Loucy (cell line): ENCODE results near the gene DCAKD.

Experiments used
- H2AFZ ChIP-seq: fragments of 200-600 bp; sonication (generic); 2 replicates; pipeline ENCODE4 v1.6.0; 2016; ENCODE audit warnings: antibody characterized with exemption, mild to moderate bottlenecking, low read length, moderate library complexity
- H3F3A ChIP-seq: fragments of 200-600 bp; 2 replicates; pipeline ENCODE4 v1.6.0; 2016; ENCODE audit warnings: antibody characterized with exemption, low read depth, mild to moderate bottlenecking
- H3K27me3 ChIP-seq: fragments of 200-600 bp; sonication (generic); 2 replicates; pipeline ENCODE4 v1.6.1; 2014; ENCODE audit warnings: low read length, mild to moderate bottlenecking; ENCODE audit not compliant: insufficient read depth, poor library complexity, severe bottlenecking
- H3K36me3 ChIP-seq: fragments of 200-600 bp; sonication (generic); 2 replicates; pipeline ENCODE4 v1.6.1; 2016; ENCODE audit warnings: low read length; ENCODE audit not compliant: insufficient read depth
- H3K4me1 ChIP-seq: fragments of 200-600 bp; sonication (generic); 2 replicates; pipeline ENCODE4 v1.5.1; 2014; ENCODE audit warnings: low read length, mild to moderate bottlenecking; ENCODE audit not compliant: insufficient read depth, poor library complexity, severe bottlenecking
- H3K4me2 ChIP-seq: fragments of 200-600 bp; sonication (generic); 2 replicates; pipeline ENCODE4 v1.6.0; 2014; ENCODE audit warnings: antibody characterized with exemption, low read length, low read depth, mild to moderate bottlenecking; ENCODE audit not compliant: poor library complexity, severe bottlenecking
- H3K4me3 ChIP-seq: fragments of 200-600 bp; sonication (generic); 2 replicates; pipeline ENCODE4 v1.5.1; 2014; ENCODE audit warnings: low read length, mild to moderate bottlenecking, mixed read lengths; ENCODE audit not compliant: poor library complexity, severe bottlenecking
- H3K79me2 ChIP-seq: fragments of 200-600 bp; sonication (generic); 2 replicates; pipeline ENCODE4 v1.6.1; 2014; ENCODE audit warnings: low read length; ENCODE audit not compliant: insufficient read depth
- H3K9ac ChIP-seq: fragments of 200-600 bp; sonication (generic); 2 replicates; pipeline ENCODE4 v1.6.0; 2014; ENCODE audit warnings: mild to moderate bottlenecking, low read depth, low read length, moderate library complexity; ENCODE audit not compliant: poor library complexity, severe bottlenecking
- H3K9me2 ChIP-seq: fragments of 200-600 bp; sonication (generic); replicated peaks from 2 replicates; pipeline ENCODE4 v1.6.1; 2016; ENCODE audit warnings: low read depth, low read length, mixed read lengths
- H3K9me3 ChIP-seq: fragments of 200-600 bp; sonication (generic); 2 replicates; pipeline ENCODE4 v1.6.1; 2014; ENCODE audit warnings: mild to moderate bottlenecking, antibody characterized with exemption, low read length, low read depth; ENCODE audit not compliant: insufficient read depth
- H4K20me1 ChIP-seq: fragments of 200-600 bp; sonication (generic); 2 replicates; pipeline ENCODE4 v1.6.0; 2014; ENCODE audit warnings: antibody characterized with exemption, low read length, mild to moderate bottlenecking; ENCODE audit not compliant: insufficient read depth, poor library complexity, severe bottlenecking
- EZH2phosphoT487 ChIP-seq: fragments of 200-600 bp; IDR thresholded peaks from 2 replicates; pipeline ENCODE4 v1.6.1; 2018; ENCODE audit warnings: antibody characterized with exemption, mild to moderate bottlenecking, moderate library complexity, borderline replicate concordance
- TF ChIP-seq, protein P1 (sequence below): fragments of 200-600 bp; sonication (generic); conservative IDR thresholded peaks from 2 replicates; pipeline ENCODE4 v1.5.1; 2014; ENCODE audit warnings: mild to moderate bottlenecking, antibody characterized with exemption, low read length

Gene DCAKD

DNA sequence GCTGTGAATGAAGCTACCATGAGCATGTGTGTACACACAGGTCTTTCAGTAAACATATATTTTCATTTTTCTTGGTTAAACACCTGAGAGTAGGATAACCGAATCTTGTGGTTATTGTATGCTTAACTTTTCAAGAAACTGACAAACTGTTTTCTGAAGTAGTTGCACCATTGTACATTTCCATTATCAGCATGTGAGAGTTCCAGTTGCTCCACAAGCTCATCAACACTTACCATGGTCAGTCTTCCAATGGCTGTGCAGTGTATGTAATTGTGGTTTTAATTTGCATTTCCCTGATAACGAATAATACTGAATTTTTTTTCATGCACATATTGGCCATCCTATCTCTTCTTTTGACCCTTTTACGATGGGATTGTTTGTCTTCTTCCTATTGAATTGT, 52.0 kb downstream of the DCAKD start:
- H3K4me3 ChIP-seq = no peak overlapping the region
- TF ChIP-seq, protein P1, sequence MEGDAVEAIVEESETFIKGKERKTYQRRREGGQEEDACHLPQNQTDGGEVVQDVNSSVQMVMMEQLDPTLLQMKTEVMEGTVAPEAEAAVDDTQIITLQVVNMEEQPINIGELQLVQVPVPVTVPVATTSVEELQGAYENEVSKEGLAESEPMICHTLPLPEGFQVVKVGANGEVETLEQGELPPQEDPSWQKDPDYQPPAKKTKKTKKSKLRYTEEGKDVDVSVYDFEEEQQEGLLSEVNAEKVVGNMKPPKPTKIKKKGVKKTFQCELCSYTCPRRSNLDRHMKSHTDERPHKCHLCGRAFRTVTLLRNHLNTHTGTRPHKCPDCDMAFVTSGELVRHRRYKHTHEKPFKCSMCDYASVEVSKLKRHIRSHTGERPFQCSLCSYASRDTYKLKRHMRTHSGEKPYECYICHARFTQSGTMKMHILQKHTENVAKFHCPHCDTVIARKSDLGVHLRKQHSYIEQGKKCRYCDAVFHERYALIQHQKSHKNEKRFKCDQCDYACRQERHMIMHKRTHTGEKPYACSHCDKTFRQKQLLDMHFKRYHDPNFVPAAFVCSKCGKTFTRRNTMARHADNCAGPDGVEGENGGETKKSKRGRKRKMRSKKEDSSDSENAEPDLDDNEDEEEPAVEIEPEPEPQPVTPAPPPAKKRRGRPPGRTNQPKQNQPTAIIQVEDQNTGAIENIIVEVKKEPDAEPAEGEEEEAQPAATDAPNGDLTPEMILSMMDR = no peak
- no peak for TF ChIP-seq EZH2phosphoT487

DNA sequence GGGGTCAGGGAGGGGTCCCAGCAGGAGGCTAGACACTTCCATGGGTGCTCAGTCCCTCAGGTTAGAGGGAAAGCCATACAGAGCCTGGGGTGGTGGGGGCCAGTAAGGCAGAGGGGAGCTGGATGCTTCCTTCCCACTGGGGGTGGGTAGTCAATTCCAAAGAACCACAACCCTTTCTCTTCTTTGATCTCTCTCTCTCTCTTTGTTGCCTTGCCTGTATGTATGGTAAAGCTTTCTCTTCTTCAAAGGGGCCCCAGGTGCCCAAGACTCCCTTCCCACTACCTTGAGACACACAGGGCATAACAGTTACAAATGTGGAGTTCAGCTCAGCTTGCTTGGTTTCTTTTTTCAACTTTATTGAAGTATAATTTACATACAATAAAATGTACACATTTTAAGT, 52.8 kb downstream of the DCAKD start:
- TF ChIP-seq EZH2phosphoT487 = no peak
- TF ChIP-seq, protein P1 = no peak
- H3K4me2 ChIP-seq = no peak overlapping the region
- H2AFZ ChIP-seq = no peak overlapping the region
- H3K9ac ChIP-seq = no peak overlapping the region
- no peaks in the 10 kb centered on the region for H3K4me1 ChIP-seq
- no peaks in the 10 kb centered on the region for H3K79me2 ChIP-seq
- no peaks in the 10 kb centered on the region for H3K36me3 ChIP-seq
- no peaks in the 10 kb centered on the region for H3F3A ChIP-seq
- no peaks in the 10 kb centered on the region for H3K9me2 ChIP-seq
- H3K4me3 ChIP-seq = no peak overlapping the region
- H3K27me3 ChIP-seq = no peaks in the 10 kb centered on the region
- H4K20me1 ChIP-seq = no peaks in the 10 kb centered on the region
- peaks cover 5% of the 10 kb centered on the region for H3K9me3 ChIP-seq

More for the DNA sequence above, 52.0 kb downstream of the DCAKD start:
- H3K79me2 ChIP-seq = no peaks in the 10 kb centered on the region
- no peak overlapping the region for H3K9ac ChIP-seq
- no peaks in the 10 kb centered on the region for H3F3A ChIP-seq
- H3K9me3 ChIP-seq = peaks cover 5% of the 10 kb centered on the region
- no peaks in the 10 kb centered on the region for H3K27me3 ChIP-seq
- H2AFZ ChIP-seq = no peak overlapping the region
- H4K20me1 ChIP-seq = no peaks in the 10 kb centered on the region
- no peaks in the 10 kb centered on the region for H3K9me2 ChIP-seq
- H3K4me1 ChIP-seq = no peaks in the 10 kb centered on the region
- H3K36me3 ChIP-seq = no peaks in the 10 kb centered on the region
- no peak overlapping the region for H3K4me2 ChIP-seq

DNA sequence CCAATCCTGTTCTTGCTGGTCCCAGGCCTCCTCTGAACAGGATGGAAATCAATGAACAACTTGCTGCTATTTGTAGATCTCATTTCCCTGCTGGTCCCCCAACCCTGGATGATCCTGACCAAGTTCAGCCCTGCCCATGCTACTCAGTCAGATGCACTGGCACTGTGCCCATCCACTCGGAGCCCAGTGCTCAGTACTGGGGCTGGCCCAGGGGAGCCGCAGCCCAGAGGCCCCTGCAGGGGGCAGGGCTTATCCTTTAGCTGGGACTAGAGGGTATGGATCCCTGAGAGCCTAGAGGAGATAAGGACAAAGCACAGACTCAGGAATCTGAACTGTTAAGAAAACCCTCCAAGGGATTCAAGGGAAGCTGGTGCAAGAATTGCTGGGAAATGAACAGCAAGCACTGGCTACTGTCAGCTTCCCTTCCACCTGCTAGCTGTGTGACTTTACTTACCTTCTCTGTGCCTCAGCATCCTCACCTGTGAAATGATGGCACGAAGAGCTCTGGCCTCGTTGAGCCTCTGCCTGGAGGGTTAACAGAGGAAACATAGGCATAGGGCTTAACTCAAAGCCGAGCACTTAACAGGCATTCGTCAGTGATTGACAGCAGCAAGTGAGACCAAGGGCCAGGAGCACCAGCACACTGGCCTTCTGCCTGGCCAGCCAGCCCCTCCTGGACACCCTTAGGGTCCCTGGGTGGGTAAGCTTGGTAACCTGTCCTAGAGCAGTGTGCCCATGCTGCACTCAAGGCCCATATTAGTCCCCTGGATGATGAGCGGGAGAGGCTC, 53.5 kb downstream of the DCAKD start:
- Histone ChIP-seq H3K9me3 (peaks cover 5% of the 10 kb centered on the region), H3K79me2 (no peaks in the 10 kb centered on the region), H4K20me1 (no peaks in the 10 kb centered on the region), H3K4me1 (no peaks in the 10 kb centered on the region), H3K27me3 (no peaks in the 10 kb centered on the region), H3F3A (no peaks in the 10 kb centered on the region), H3K9me2 (no peaks in the 10 kb centered on the region), H3K4me2 (no peak overlapping the region), H3K9ac (no peak overlapping the region), H2AFZ (no peak overlapping the region), H3K36me3 (no peaks in the 10 kb centered on the region), H3K4me3 (no peak overlapping the region)
- no peak for TF ChIP-seq EZH2phosphoT487

GRCh38 chr17:44996304-44996703, 55.1 kb downstream of the DCAKD start:
- Histone ChIP-seq H3K27me3 (no peaks in the 10 kb centered on the region), H3K9ac (no peak overlapping the region), H3K4me2 (no peak overlapping the region), H4K20me1 (no peaks in the 10 kb centered on the region), H3F3A (no peaks in the 10 kb centered on the region), H3K79me2 (no peaks in the 10 kb centered on the region), H3K9me3 (peaks cover 5% of the 10 kb centered on the region), H3K36me3 (no peaks in the 10 kb centered on the region), H2AFZ (no peak overlapping the region), H3K4me1 (no peaks in the 10 kb centered on the region), H3K4me3 (no peak overlapping the region), H3K9me2 (no peaks in the 10 kb centered on the region)
- TF ChIP-seq EZH2phosphoT487 = no peak
- TF ChIP-seq, protein P1 = no peak
